ENCODE results near the gene PRSS23.
A peak's percentile ranks its signal among the peaks of the same experiment; 100 is the strongest.
"Not testable (repeated sequence)": the region's sequence is repeated elsewhere in the genome, so short reads cannot be mapped to it uniquely, and the experiment has no call there.

PRSS23 gene

GRCh38 chr11:86800076-86800959 is at the start of gene PRSS23:
TSS of gene PRSS23 (plus strand) at chr11:86800542. CDS start at chr11:86807644, 7,102 bp downstream.
- peak in 1 of 2 experiments; percentile 19 for DNase-seq (ENCODE audit: low read depth in 2 of 2)

- DNase-seq (ENCODE audit: low read depth in 2 of 2) = no peak
These were observed 46.9 kb upstream of the PRSS23 start for GRCh38 chr11:86753459-86753858.

DNA sequence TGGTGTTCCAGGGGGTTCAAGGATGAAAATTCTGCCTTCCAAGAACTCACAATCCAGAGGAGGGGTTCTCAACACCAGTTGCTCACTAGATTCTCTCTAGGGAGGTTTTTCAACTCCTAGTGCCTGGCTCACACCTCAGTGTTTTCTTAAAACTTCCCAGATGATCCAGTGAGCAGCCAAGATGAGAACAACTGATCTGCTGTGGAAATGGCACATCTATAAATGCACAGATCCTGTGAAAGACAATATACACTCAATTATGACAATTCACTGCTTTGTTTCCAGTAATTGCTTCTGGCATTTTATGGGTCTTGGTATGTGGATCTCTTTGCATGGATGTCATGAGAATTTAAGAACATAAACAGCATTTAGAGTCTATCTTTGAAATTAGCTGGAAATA is 45.2 kb upstream of the PRSS23 start:
- no peak for DNase-seq (ENCODE audit: low read depth in 2 of 2)

DNA sequence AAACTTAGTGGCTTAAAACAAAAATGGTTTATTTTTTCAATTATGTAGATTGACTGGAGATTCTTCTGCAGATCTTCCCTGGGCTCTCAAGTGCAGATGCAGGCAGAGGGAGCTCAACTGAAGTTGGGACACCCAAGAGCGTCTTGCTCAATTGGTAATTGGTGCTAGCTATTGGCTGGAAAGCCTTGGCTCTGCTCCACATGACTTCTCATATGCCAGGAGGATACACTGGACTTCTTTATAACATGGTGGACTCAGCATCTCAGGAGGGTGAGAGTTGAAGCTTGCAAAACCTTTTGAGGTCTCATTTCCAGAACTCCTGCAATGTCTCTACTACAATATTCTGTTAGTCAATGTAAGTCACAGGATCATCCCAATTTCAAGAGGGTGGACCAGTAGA is 42.2 kb upstream of the PRSS23 start:
- DNase-seq (ENCODE audit: low read depth in 2 of 2) = no peak

GRCh38 chr11:86760577-86760976 is 39.8 kb upstream of the PRSS23 start:
- DNase-seq (ENCODE audit: low read depth in 2 of 2) = no peak

- no peak for DNase-seq (ENCODE audit: low read depth in 2 of 2)
These were observed 38.4 kb upstream of the PRSS23 start for GRCh38 chr11:86761978-86762377.

- no peak for DNase-seq (ENCODE audit: low read depth in 2 of 2)
These were observed 35.1 kb upstream of the PRSS23 start for GRCh38 chr11:86765203-86765602.

DNA sequence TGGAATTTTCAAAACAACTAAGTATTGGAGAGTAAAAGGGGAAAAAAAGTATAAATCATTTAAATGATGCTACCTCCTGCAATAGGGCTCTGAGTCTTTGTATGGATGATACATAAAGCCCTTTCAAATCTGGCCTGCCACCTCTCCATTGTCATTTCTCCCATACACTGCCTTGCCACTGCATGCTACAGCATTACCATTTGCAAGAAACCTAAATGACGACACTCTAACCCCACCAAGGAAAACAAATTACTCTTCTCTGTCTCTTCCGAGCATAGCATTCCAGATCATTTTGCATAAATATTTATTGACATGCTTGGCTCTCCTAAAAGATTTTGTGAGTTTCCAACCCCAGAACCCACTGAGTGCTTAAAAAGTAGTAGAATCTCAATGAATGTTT is 34.5 kb upstream of the PRSS23 start:
- DNase-seq (ENCODE audit: low read depth in 2 of 2) = no peak

DNA sequence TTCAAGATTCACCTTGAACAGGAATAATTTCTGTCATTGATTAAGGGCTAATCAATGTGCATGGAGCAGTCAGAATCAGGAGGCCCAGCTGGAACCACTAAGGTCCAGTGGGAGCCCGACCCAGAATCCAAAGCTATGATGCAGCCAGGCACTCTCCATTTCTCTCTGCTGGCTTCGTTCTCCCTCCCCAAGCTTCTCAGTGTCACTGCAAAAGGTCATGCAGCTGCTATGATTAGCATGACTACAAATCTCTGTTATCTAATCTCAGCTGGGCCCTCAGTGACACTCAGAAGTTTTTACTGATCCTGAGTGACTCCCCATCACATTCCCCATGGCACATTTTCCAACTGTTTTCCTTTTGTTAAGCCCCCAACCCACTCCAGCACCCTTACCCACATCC is 31.1 kb upstream of the PRSS23 start:
- no peak for DNase-seq (ENCODE audit: low read depth in 2 of 2)

- DNase-seq (ENCODE audit: low read depth in 2 of 2) = not testable (repeated sequence)
These were observed 29.8 kb upstream of the PRSS23 start for GRCh38 chr11:86770473-86771027.

DNA sequence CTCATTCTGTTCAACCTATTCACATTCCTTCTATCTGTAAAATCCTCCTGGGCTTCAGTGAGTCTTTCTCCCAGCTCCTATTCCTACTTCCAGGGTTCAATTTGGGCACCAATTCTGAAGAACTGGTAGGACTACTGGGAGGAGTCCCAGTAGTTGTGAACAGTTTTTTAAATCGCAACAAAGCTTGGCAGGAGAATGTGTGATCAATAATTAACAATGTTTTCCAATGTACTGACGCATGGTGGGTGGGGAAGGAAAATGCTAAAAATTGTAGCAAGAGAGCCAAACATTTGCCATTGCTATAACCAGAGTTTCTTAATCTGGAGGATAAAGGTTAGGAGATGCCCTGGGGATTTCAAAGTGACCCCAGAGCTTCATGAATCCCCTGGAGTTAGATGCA is 27.3 kb upstream of the PRSS23 start:
- no peak for DNase-seq (ENCODE audit: low read depth in 2 of 2)

DNA sequence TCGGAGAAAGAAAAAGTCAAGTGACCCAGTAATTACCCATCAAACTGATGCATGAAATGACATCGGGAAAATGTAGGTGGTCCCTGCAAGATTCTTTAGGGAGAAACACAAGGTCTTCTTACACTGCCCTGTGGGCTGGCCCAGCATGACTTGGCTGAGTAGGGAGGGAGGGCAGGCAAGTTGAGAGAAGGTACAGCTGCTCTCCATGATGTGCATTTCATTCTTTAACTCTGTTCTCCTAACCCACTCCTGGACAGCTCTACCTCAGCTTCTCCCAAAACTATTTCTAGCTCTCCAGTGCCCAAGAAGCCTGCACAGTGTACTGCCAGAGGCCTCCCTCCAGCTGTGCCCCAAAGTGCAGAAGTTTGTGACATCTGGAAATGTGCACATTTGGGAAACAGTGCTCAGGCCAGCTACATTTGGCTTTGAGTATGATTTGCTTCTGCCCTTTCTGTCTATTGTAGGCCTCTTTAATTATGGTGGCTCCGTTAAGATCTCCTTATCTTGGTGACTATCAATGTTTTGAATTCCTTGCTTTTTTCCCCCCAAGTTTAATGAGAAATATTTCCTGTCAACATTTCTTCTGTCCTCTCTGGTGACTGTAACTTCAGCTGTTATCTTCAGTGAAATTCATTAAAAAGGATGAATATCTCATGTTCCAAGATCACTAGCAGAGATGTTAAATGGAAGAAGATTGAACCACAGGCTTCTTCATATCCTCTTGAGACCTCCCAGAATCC is 26.7 kb upstream of the PRSS23 start:
- DNase-seq (ENCODE audit: low read depth in 2 of 2) = no peak

- DNase-seq (ENCODE audit: low read depth in 2 of 2) = no peak
These were observed 25.9 kb upstream of the PRSS23 start for GRCh38 chr11:86774417-86774816.

DNA sequence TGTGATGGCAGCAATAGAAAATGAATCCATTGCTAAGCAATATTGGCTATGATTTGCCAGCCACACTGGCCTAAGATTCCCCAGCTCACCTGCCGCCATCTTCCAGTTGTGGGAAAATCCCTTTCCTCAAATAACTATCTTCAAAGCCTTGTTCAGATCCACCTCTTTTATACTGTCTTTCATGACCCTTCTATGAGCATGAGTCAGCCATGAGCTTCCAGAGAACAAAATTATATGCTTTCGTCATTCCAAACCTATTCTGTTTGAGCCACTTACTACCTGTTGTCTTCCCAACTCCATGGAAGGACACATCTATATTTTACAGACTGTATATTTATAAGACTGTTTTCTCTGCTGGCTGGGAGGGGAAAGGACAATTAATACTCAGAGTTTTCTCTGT is 25.0 kb upstream of the PRSS23 start:
- DNase-seq (ENCODE audit: low read depth in 2 of 2) = no peak

GRCh38 chr11:86781546-86781945 is 18.8 kb upstream of the PRSS23 start:
- no peak for DNase-seq (ENCODE audit: low read depth in 2 of 2)

DNA sequence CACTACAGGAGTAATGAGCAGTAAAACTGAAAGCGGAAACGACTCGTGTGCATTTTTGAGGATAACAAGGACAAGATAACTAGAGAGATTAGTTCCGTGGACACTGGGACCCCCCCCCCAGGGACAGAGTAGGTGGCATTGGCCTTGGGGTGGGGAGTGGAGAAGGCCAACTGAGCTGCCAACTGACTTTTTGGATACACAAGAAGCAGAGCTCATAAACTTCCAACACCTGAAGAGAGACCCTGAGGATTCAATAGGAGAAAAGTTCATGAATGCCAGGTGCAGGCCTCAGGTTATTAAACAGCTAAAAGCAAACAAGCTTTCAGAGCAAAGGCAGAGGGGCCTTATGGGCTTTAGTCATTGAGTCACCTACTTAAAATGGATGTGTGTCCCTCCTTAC is 17.6 kb upstream of the PRSS23 start:
- DNase-seq (ENCODE audit: low read depth in 2 of 2) = no peak

DNA sequence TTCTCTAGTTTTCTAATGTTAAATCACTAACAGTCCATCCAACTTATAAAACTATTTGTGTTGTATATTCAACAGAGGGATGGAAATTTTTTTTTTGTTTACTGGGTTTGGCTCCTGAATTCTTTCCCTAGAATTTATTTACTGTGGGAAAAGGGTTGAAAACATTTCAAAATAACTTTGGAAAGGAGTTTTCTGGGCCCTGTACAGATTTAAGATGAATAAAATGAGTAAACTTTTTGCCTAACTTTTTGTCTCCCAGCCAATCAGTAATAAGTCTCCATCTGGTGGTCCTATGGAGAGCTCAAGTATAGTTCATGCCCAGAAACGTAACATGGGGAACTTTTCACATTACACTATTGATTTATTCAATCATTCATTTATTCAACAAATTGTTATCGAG is 16.7 kb upstream of the PRSS23 start:
- no peak for DNase-seq (ENCODE audit: low read depth in 2 of 2)

DNA sequence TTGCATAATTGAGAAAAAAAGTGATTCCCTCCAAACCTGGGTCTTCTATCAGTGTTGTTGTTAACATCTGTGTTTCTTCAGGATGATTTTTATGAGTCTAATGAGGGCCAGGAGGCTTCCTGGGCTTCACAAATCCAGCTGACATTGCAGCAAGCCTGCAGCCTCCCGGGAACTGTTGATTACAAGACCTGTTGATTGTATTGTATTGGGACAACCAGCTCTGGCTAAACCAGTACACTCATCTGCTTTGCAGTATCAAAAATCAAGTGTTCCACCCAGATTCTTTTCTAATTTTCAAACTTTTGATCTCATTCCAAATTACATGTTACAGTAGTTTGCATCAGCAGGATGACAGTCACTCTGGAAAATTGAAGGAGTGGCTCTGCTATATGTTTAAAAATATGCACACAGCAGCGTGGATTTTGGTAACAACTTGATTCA is 16.1 kb upstream of the PRSS23 start:
- no peak for DNase-seq (ENCODE audit: low read depth in 2 of 2)

DNA sequence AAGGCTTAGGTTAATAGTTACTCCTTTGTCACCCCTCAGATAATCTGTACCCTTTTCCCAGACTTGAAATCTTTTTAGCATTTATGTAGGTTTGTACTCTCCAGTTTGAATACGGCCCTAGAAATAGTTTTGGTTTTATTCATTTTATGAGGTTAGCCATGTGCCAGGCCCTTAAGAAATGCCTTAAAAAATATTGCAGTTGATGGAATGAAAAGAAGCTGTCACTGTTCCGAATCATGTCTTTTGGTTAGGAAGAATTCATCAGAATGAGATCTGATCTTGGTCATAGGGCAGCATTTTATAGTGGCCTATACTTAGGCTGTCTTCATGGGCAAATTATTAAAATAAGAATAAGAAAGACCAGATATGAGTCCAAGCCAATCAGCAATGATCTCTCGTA is 14.8 kb upstream of the PRSS23 start:
- DNase-seq (ENCODE audit: low read depth in 2 of 2) = no peak

DNA sequence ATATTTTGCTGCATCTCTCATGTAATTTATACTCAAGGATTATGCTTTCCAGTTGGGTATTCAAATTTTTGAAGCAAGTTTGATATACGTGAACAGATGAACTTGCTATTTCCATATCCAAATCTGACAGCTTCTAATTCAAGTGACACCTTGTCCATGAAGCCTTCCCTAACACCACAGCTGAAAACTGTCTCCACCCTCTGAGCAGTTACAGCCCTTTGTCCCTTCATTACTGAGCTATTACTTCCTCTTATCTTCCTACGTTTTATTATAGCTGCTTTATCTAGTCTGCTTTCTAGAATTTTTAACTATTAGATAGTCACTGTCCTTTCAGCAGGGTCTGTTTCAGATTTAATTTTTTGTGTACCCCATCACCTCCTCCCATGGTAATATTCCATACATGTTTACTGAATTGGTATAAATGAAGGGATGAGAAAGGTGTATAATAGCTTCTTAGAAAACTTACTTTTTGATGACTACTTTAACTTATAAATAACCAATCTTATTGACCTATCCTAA is 13.3 kb upstream of the PRSS23 start:
- no peak for DNase-seq (ENCODE audit: low read depth in 2 of 2)

- no peak for DNase-seq (ENCODE audit: low read depth in 2 of 2)
These were observed 12.7 kb upstream of the PRSS23 start for GRCh38 chr11:86787656-86788055.

DNA sequence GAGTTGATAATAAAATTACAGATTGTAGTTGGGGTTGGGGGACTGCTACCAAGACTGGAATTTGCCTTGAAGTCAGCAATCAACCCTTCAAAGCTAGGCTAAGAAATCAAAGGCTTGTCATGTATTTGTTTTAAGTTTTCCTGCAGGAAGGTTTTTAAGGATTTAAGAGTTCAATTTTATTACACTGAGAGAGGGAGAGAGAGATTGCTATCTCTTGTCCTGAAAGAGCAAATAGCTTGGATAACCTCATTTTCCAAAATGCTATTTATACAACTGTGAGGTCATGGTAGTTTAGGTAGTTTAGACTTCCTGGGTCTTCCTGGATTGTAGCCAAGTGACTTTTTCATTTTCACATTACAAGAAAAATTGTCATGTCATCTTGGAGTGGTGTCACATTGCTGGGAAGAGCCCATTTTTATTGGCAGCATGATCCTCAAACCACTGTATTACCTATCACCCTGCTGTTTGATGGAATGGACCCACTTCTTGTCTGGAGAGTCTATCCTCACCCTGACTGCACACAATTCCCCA is 10.1 kb upstream of the PRSS23 start:
- no peak for DNase-seq (ENCODE audit: low read depth in 2 of 2)

Data from stimulated activated CD4-positive, alpha-beta T cell treated with anti-CD3 and anti-CD28 coated beads, Interleukin-12 subunit alpha, Interleukin-12 subunit beta, amount 100 ng/mL, for 24 hours (primary cell).